Stomach (tissue), 4 donors: ENCODE results near the gene LRRC75B.
"Not testable (repeated sequence)": the region's sequence is repeated elsewhere in the genome, so short reads cannot be mapped to it uniquely, and the experiment has no call there.

Experiments used
- CTCF ChIP-seq, 7 experiments: fragments of 450-650 bp in 4 of 7; fragments of 200-600 bp in 3 of 7; sonication (generic) in 3 of 7; IDR thresholded peaks; one replicate each; pipeline ENCODE4 v1.5.1; 2016 to 2019; ENCODE audit warnings: antibody characterized with exemption in 7 of 7, control low read depth in 2 of 7, mild to moderate bottlenecking in 1 of 7
- EP300 ChIP-seq: sonication (generic); formaldehyde crosslinking; IDR thresholded peaks from one replicate; pipeline ENCODE4 v1.6.1; 2017; ENCODE audit warnings: antibody characterized with exemption
- POLR2A ChIP-seq, 4 donors: fragments of 450-650 bp; IDR thresholded peaks; one replicate each; pipeline ENCODE4 v1.6.1; 2016; ENCODE audit warnings: antibody characterized with exemption in 4 of 4, control low read depth in 2 of 4, mild to moderate bottlenecking in 1 of 4, moderate library complexity in 1 of 4
- POLR2AphosphoS5 ChIP-seq, 3 donors: sonication (generic); formaldehyde crosslinking; IDR thresholded peaks; one replicate each; pipeline ENCODE4 v1.6.1; 2016; ENCODE audit warnings: antibody characterized with exemption in 3 of 3

- not testable (repeated sequence) for TF ChIP-seq CTCF (IDR thresholded peaks at IDR 0.05); POLR2A (IDR thresholded peaks at IDR 0.05); POLR2AphosphoS5 (IDR thresholded peaks at IDR 0.05); EP300
Measured at GRCh38 chr22:24606340-24606739, 13.5 kb upstream of the LRRC75B start.
